HG03175 (cell line): Measurements from ENCODE around the gene CARS1.

Experiments used
- ATAC-seq: cut with Tn5 transposase; IDR thresholded peaks from one replicate; pipeline ENCODE4 v1.9.1; 2021; ENCODE audit warnings: mild to moderate bottlenecking, moderate library complexity; ENCODE audit not compliant: unreplicated experiment

CARS1 gene

GRCh38 chr11:3010521-3011275, 46.5 kb downstream of the CARS1 start:
- no peak for ATAC-seq

- no peak for ATAC-seq
Measured at GRCh38 chr11:3010004-3010403, 47.2 kb downstream of the CARS1 start.

- ATAC-seq: no peak
Measured at GRCh38 chr11:3009481-3009880, 47.7 kb downstream of the CARS1 start.

- ATAC-seq: no peak
Measured at GRCh38 chr11:3008746-3009336, 48.4 kb downstream of the CARS1 start.

- no peak for ATAC-seq
Measured at GRCh38 chr11:3007404-3008010, 49.7 kb downstream of the CARS1 start.

GRCh38 chr11:3006505-3007260, 50.5 kb downstream of the CARS1 start:
- no peak for ATAC-seq

- ATAC-seq: no peak
Measured at GRCh38 chr11:3004481-3004880, 52.7 kb downstream of the CARS1 start.

- ATAC-seq: no peak
Measured at GRCh38 chr11:3003396-3004231, 53.6 kb downstream of the CARS1 start.

GRCh38 chr11:3002871-3003270, 54.4 kb downstream of the CARS1 start:
- ATAC-seq: no peak

GRCh38 chr11:3002351-3002861, 54.8 kb downstream of the CARS1 start:
- no peak for ATAC-seq

GRCh38 chr11:3001496-3001895, 55.7 kb downstream of the CARS1 start:
- no peak for ATAC-seq

GRCh38 chr11:3000032-3000961, 56.9 kb downstream of the CARS1 start:
- ATAC-seq: no peak

GRCh38 chr11:2999464-2999998, 57.7 kb downstream of the CARS1 start:
- ATAC-seq: no peak

GRCh38 chr11:2998073-2998850, 59.0 kb downstream of the CARS1 start:
- ATAC-seq: no peak

GRCh38 chr11:2997406-2997805, 59.8 kb downstream of the CARS1 start:
- no peak for ATAC-seq

GRCh38 chr11:2996976-2997375, 60.2 kb downstream of the CARS1 start:
- no peak for ATAC-seq

- ATAC-seq: no peak
Measured at GRCh38 chr11:2995893-2996554, 61.2 kb downstream of the CARS1 start.

GRCh38 chr11:2995031-2995561, 62.1 kb downstream of the CARS1 start:
- no peak for ATAC-seq
